ENCODE results near the gene MTHFR. TPM values are rescaled to one million over a fixed set of nuclear protein-coding genes. Genes with fewer than 3 reads are reported as not detected.

MTHFR gene
- total and polyA plus RNA-seq, 2 of the 8 experiments (the other 6 are each of a cell fraction or from before 2014, with no cell fraction given) = 8.7 to 18.5 TPM

GRCh38 chr1:11784256-11784992 lies 21.3 kb downstream of the MTHFR start (continued):
- TF ChIP-seq PHF8 (conservative IDR thresholded peaks at IDR 0.05; ENCODE audit: low read depth, low read length) (no peak), BCL11A (IDR thresholded peaks at IDR 0.05; ENCODE audit: low read depth in 2 of 2, low read length in 2 of 2) (no peak), EZH2 (IDR thresholded peaks at IDR 0.05; ENCODE audit: low read depth, low read length, severe bottlenecking) (no peak), BACH1 (IDR thresholded peaks at IDR 0.05; ENCODE audit: low read length) (no peak), RAD21 (IDR thresholded peaks at IDR 0.05 in 1 of 2, conservative IDR thresholded peaks at IDR 0.05 in 1 of 2; ENCODE audit: low read depth in 2 of 2, low read length in 2 of 2) (no peak), SIN3A (conservative IDR thresholded peaks at IDR 0.05 in 1 of 2, IDR thresholded peaks at IDR 0.05 in 1 of 2; ENCODE audit: low read depth in 1 of 2, low read length in 2 of 2) (no peak), ASH2L (IDR thresholded peaks at IDR 0.05; ENCODE audit: low read length) (no peak), CHD2 (IDR thresholded peaks at IDR 0.05; ENCODE audit: low read length) (no peak)

Measured in H1 (cell line).